MM.1S (cell line): ENCODE measurements around the gene ZNF121.

Experiments used
- EZH2 ChIP-seq: fragments of 300-600 bp; sonication (generic); optimal IDR thresholded peaks from 2 replicates; pipeline ENCODE3; 2017; ENCODE audit warnings: low read depth, mild to moderate bottlenecking, antibody characterized with exemption, low read length, mixed read lengths
- TF ChIP-seq, protein P1 (sequence below): fragments of 300-600 bp; sonication (generic); IDR thresholded peaks from 2 replicates; pipeline ENCODE4 v1.5.1; 2016; ENCODE audit warnings: antibody characterized with exemption, low read length, mixed read lengths

DNA sequence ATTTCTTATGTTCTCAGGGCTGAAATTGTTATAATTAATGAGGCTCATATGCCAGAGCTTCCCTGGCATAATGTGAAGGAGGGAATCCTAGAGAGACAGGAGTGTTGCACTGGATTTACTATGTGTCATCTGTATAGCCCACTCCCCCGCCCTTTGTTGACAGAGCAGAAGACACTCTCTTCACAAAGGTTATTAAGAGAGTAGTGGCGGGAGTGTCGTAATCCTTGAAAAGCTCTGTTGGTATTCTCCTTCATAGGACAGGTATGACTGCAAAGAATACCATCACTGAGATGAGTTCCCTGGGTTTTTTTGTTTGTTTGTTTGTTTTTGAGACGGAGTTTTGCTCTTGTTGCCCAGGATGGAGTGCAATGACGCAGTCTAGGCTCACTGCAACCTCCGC, 14.0 kb downstream of the ZNF121 start:
- TF ChIP-seq, protein P1, sequence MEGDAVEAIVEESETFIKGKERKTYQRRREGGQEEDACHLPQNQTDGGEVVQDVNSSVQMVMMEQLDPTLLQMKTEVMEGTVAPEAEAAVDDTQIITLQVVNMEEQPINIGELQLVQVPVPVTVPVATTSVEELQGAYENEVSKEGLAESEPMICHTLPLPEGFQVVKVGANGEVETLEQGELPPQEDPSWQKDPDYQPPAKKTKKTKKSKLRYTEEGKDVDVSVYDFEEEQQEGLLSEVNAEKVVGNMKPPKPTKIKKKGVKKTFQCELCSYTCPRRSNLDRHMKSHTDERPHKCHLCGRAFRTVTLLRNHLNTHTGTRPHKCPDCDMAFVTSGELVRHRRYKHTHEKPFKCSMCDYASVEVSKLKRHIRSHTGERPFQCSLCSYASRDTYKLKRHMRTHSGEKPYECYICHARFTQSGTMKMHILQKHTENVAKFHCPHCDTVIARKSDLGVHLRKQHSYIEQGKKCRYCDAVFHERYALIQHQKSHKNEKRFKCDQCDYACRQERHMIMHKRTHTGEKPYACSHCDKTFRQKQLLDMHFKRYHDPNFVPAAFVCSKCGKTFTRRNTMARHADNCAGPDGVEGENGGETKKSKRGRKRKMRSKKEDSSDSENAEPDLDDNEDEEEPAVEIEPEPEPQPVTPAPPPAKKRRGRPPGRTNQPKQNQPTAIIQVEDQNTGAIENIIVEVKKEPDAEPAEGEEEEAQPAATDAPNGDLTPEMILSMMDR: no peak
- no peak for TF ChIP-seq EZH2
